ENCODE results near the gene CAMTA2.
"Not testable (repeated sequence)": the region's sequence is repeated elsewhere in the genome, so short reads cannot be mapped to it uniquely, and the experiment has no call there.

The CAMTA2 gene

GRCh38 chr17:5030168-5030567 lies 42.7 kb upstream of the CAMTA2 start:
- not testable (repeated sequence) for H2BK120ac ChIP-seq (ENCODE audit: low read depth, low read length); H4K8ac ChIP-seq (ENCODE audit: low read length); H3K23ac ChIP-seq (ENCODE audit: low read length in 2 of 2); H2BK12ac ChIP-seq (ENCODE audit: low read length in 2 of 2); H3K4me3 ChIP-seq (ENCODE audit: insufficient read depth in 1 of 2, low read depth in 1 of 2, low read length in 2 of 2); H3K27me3 ChIP-seq (ENCODE audit: control insufficient read depth in 1 of 2, insufficient read depth in 1 of 2, low read length in 2 of 2); DNase-seq; H3K9ac ChIP-seq (ENCODE audit: low read length); H3K36me3 ChIP-seq (ENCODE audit: control insufficient read depth in 1 of 2, insufficient read depth in 2 of 2, low read depth in 1 of 2, low read length in 2 of 2); H3K4ac ChIP-seq (ENCODE audit: low read depth in 1 of 2, low read length in 2 of 2); H2AK5ac ChIP-seq (ENCODE audit: low read length, severe bottlenecking); H2BK5ac ChIP-seq (ENCODE audit: low read depth, low read length, poor library complexity, severe bottlenecking); H3K79me1 ChIP-seq (replicated peaks; ENCODE audit: low read length, poor library complexity, severe bottlenecking); H3K9me3 ChIP-seq (ENCODE audit: control insufficient read depth, low read length); H3K4me1 ChIP-seq (ENCODE audit: control insufficient read depth, insufficient read depth, low read depth, low read length); H2AFZ ChIP-seq (ENCODE audit: low read depth, low read length); H3K27ac ChIP-seq (ENCODE audit: low read length, poor library complexity, severe bottlenecking); H3K14ac ChIP-seq (ENCODE audit: low read length in 2 of 2); H3K18ac ChIP-seq (ENCODE audit: low read depth in 1 of 2, low read length in 2 of 2); H3K4me2 ChIP-seq (ENCODE audit: low read length, poor library complexity, severe bottlenecking); H4K91ac ChIP-seq (ENCODE audit: low read length); H2BK15ac ChIP-seq (ENCODE audit: low read depth, poor library complexity, severe bottlenecking)
- WGBS: 97% methylated on average over 2 of the region's 2 CpGs

GRCh38 chr17:5027916-5028315 lies 40.4 kb upstream of the CAMTA2 start:
- Histone ChIP-seq H4K8ac (ENCODE audit: low read length) (no peak overlapping the region), H3K4me1 (ENCODE audit: control insufficient read depth, insufficient read depth, low read depth, low read length) (peaks cover 6% of the 10 kb centered on the region), H3K4me2 (ENCODE audit: low read length, poor library complexity, severe bottlenecking) (no peak overlapping the region), H2BK12ac (ENCODE audit: low read length in 2 of 2) (no peak overlapping the region), H2AK5ac (ENCODE audit: low read length, severe bottlenecking) (no peak overlapping the region), H3K23ac (ENCODE audit: low read length in 2 of 2) (no peak overlapping the region), H3K9me3 (ENCODE audit: control insufficient read depth, low read length) (no peaks in the 10 kb centered on the region), H3K79me1 (replicated peaks; ENCODE audit: low read length, poor library complexity, severe bottlenecking) (peaks cover 11% of the 10 kb centered on the region), H2AFZ (ENCODE audit: low read depth, low read length) (no peak overlapping the region), H3K14ac (ENCODE audit: low read length in 2 of 2) (no peak overlapping the region), H3K9ac (ENCODE audit: low read length) (no peak overlapping the region), H2BK15ac (ENCODE audit: low read depth, poor library complexity, severe bottlenecking) (no peak overlapping the region), H3K4me3 (ENCODE audit: insufficient read depth in 1 of 2, low read depth in 1 of 2, low read length in 2 of 2) (no peak overlapping the region), H2BK120ac (ENCODE audit: low read depth, low read length) (no peak overlapping the region), H3K27me3 (ENCODE audit: control insufficient read depth in 1 of 2, insufficient read depth in 1 of 2, low read length in 2 of 2) (no peaks in the 10 kb centered on the region), H3K4ac (ENCODE audit: low read depth in 1 of 2, low read length in 2 of 2) (no peak overlapping the region), H3K18ac (ENCODE audit: low read depth in 1 of 2, low read length in 2 of 2) (no peak overlapping the region), H3K36me3 (ENCODE audit: control insufficient read depth in 1 of 2, insufficient read depth in 2 of 2, low read depth in 1 of 2, low read length in 2 of 2) (peaks cover 20 to 23% of the 10 kb centered on the region in 2 experiments), H3K27ac (ENCODE audit: low read length, poor library complexity, severe bottlenecking) (no peak overlapping the region), H2BK5ac (ENCODE audit: low read depth, low read length, poor library complexity, severe bottlenecking) (no peak overlapping the region), H4K91ac (ENCODE audit: low read length) (no peak overlapping the region)
- 70% methylated on average over 3 of the region's 5 CpGs for WGBS
- DNase-seq: no peak

GRCh38 chr17:5027299-5027698 lies 39.8 kb upstream of the CAMTA2 start:
- Histone ChIP-seq H2BK12ac (ENCODE audit: low read length in 2 of 2) (no peak overlapping the region), H4K8ac (ENCODE audit: low read length) (no peak overlapping the region), H3K4ac (ENCODE audit: low read depth in 1 of 2, low read length in 2 of 2) (no peak overlapping the region), H3K4me3 (ENCODE audit: insufficient read depth in 1 of 2, low read depth in 1 of 2, low read length in 2 of 2) (no peak overlapping the region), H3K9me3 (ENCODE audit: control insufficient read depth, low read length) (no peaks in the 10 kb centered on the region), H4K91ac (ENCODE audit: low read length) (no peak overlapping the region), H3K18ac (ENCODE audit: low read depth in 1 of 2, low read length in 2 of 2) (no peak overlapping the region), H3K27me3 (ENCODE audit: control insufficient read depth in 1 of 2, insufficient read depth in 1 of 2, low read length in 2 of 2) (no peaks in the 10 kb centered on the region), H3K14ac (ENCODE audit: low read length in 2 of 2) (no peak overlapping the region), H2AFZ (ENCODE audit: low read depth, low read length) (no peak overlapping the region), H3K79me1 (replicated peaks; ENCODE audit: low read length, poor library complexity, severe bottlenecking) (peaks cover 12% of the 10 kb centered on the region), H2BK120ac (ENCODE audit: low read depth, low read length) (no peak overlapping the region), H3K9ac (ENCODE audit: low read length) (no peak overlapping the region), H3K4me1 (ENCODE audit: control insufficient read depth, insufficient read depth, low read depth, low read length) (peaks cover 6% of the 10 kb centered on the region), H3K27ac (ENCODE audit: low read length, poor library complexity, severe bottlenecking) (no peak overlapping the region), H2BK15ac (ENCODE audit: low read depth, poor library complexity, severe bottlenecking) (no peak overlapping the region), H2BK5ac (ENCODE audit: low read depth, low read length, poor library complexity, severe bottlenecking) (no peak overlapping the region), H3K36me3 (ENCODE audit: control insufficient read depth in 1 of 2, insufficient read depth in 2 of 2, low read depth in 1 of 2, low read length in 2 of 2) (peaks cover 25 to 27% of the 10 kb centered on the region in 2 experiments), H3K23ac (ENCODE audit: low read length in 2 of 2) (no peak overlapping the region), H3K4me2 (ENCODE audit: low read length, poor library complexity, severe bottlenecking) (no peak overlapping the region), H2AK5ac (ENCODE audit: low read length, severe bottlenecking) (no peak overlapping the region)
- DNase-seq: no peak
- WGBS: 97% methylated on average over 6 of the region's 6 CpGs

- Histone ChIP-seq H3K14ac (ENCODE audit: low read length in 2 of 2) (no peak overlapping the region), H3K9ac (ENCODE audit: low read length) (no peak overlapping the region), H3K4ac (ENCODE audit: low read depth in 1 of 2, low read length in 2 of 2) (no peak overlapping the region), H2BK120ac (ENCODE audit: low read depth, low read length) (no peak overlapping the region), H3K4me2 (ENCODE audit: low read length, poor library complexity, severe bottlenecking) (no peak overlapping the region), H3K4me1 (ENCODE audit: control insufficient read depth, insufficient read depth, low read depth, low read length) (peaks cover 6% of the 10 kb centered on the region), H3K18ac (ENCODE audit: low read depth in 1 of 2, low read length in 2 of 2) (no peak overlapping the region), H2AK5ac (ENCODE audit: low read length, severe bottlenecking) (no peak overlapping the region), H2BK5ac (ENCODE audit: low read depth, low read length, poor library complexity, severe bottlenecking) (no peak overlapping the region), H3K27ac (ENCODE audit: low read length, poor library complexity, severe bottlenecking) (no peak overlapping the region), H3K27me3 (ENCODE audit: control insufficient read depth in 1 of 2, insufficient read depth in 1 of 2, low read length in 2 of 2) (no peaks in the 10 kb centered on the region), H3K36me3 (ENCODE audit: control insufficient read depth in 1 of 2, insufficient read depth in 2 of 2, low read depth in 1 of 2, low read length in 2 of 2) (peaks cover 52 to 53% of the 10 kb centered on the region in 2 experiments), H4K8ac (ENCODE audit: low read length) (no peak overlapping the region), H3K4me3 (ENCODE audit: insufficient read depth in 1 of 2, low read depth in 1 of 2, low read length in 2 of 2) (no peak overlapping the region), H3K23ac (ENCODE audit: low read length in 2 of 2) (no peak overlapping the region), H3K79me1 (replicated peaks; ENCODE audit: low read length, poor library complexity, severe bottlenecking) (peaks cover 23% of the 10 kb centered on the region), H3K9me3 (ENCODE audit: control insufficient read depth, low read length) (no peaks in the 10 kb centered on the region), H2BK12ac (ENCODE audit: low read length in 2 of 2) (no peak overlapping the region), H4K91ac (ENCODE audit: low read length) (no peak overlapping the region), H2AFZ (ENCODE audit: low read depth, low read length) (no peak overlapping the region), H2BK15ac (ENCODE audit: low read depth, poor library complexity, severe bottlenecking) (no peak overlapping the region)
- no peak for DNase-seq
- WGBS: 96% methylated on average over 4 of the region's 4 CpGs
Measured at GRCh38 chr17:5024604-5025003, 37.1 kb upstream of the CAMTA2 start.

All from mesenchymal stem cell (in vitro differentiated cells and primary cell).